Spinal cord (tissue), 10 donors: ENCODE results near the gene CACNA1E. TPM values are rescaled to one million over a fixed set of nuclear protein-coding genes. Genes with fewer than 3 reads are reported as not detected.

Experiments
- DNase-seq, 6 donors: peaks; one replicate each; pipeline versions ENCODE4 v3.0.0 to v3.0.0-alpha.2; 2013 to 2015; ENCODE audit warnings: low spot score in 6 of 6, low read depth in 4 of 6
- H3K27ac ChIP-seq: one replicate; pipeline ENCODE4 v1.5.1; 2013; ENCODE audit warnings: low read depth, low read length, control low read depth
- H3K27me3 ChIP-seq: one replicate; pipeline ENCODE4 v1.6.1; 2013; ENCODE audit warnings: low read length; ENCODE audit not compliant: control insufficient read depth, insufficient read depth
- H3K36me3 ChIP-seq: one replicate; pipeline ENCODE4 v1.6.1; 2013; ENCODE audit warnings: low read length; ENCODE audit not compliant: control insufficient read depth, insufficient read depth
- H3K4me1 ChIP-seq: one replicate; pipeline ENCODE4 v1.6.1; 2013; ENCODE audit warnings: low read length; ENCODE audit not compliant: control insufficient read depth, insufficient read depth
- H3K4me3 ChIP-seq: one replicate; pipeline ENCODE4 v1.5.1; 2013; ENCODE audit warnings: low read depth, low read length, control low read depth
- H3K9me3 ChIP-seq: one replicate; pipeline ENCODE4 v1.6.1; 2013; ENCODE audit warnings: low read length; ENCODE audit not compliant: control insufficient read depth, insufficient read depth
- WGBS: methylation state at CpG from one replicate; pipeline ENCODE4 v1.1.5; 2013; ENCODE audit warnings: missing lambda C conversion rate; ENCODE audit not compliant: insufficient coverage; 5-methylcytosine and 5-hydroxymethylcytosine counted together
- polyA plus RNA-seq, 2 donors: library from polyadenylated mRNA; unstranded; fragments of 120-200 nt; gene quantifications; one replicate each; pipeline ENCODE4 v1.2.1, GENCODE V29; 2013; ENCODE audit not compliant: insufficient read length in 2 of 2
- total RNA-seq, 2 donors: library from RNA; depleted of rRNA in 1 of 2; stranded (reverse); fragments of 120-200 nt in 1 of 2; fragments of >200 nt in 1 of 2; gene quantifications; one replicate each; pipeline versions ENCODE4 v1.2.3 to v1.2.4, GENCODE V29; 2013 to 2014
- donor health status: healthy.

CACNA1E gene
- total and polyA plus RNA-seq, 4 donors = 17.2 to 53.7 (median 37.0) TPM

DNA sequence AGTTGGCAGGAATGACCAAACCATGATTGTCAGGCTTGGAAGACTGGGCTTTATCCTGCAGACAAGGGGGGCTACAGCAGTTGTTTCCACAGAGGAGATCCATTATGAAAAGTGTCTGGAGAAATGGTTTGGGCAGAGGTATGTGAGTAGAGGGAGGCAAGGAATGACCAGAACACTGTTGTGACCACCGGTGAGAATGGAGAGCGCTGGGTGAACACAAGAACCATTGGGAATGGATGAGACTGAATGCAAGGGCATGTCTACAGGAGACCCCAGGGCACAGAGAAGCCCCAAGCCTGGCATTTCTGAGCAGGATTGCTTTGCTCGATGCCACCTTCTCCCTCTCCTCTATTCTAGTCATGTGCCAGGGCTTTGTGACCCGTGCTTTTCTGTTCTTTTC, 125.1 kb downstream of the CACNA1E start:
- peaks cover 12% of the 10 kb centered on the region for H3K4me1 ChIP-seq
- H3K27ac ChIP-seq = no peak overlapping the region
- no peaks in the 10 kb centered on the region for H3K27me3 ChIP-seq
- WGBS = 96% methylated on average over 3 of the region's 4 CpGs
- no peak for DNase-seq
- peaks cover 5% of the 10 kb centered on the region for H3K36me3 ChIP-seq
- peaks cover under 1% of the 10 kb centered on the region for H3K9me3 ChIP-seq
- H3K4me3 ChIP-seq = no peak overlapping the region

GRCh38 chr1:181608948-181609347, 125.6 kb downstream of the CACNA1E start:
- H3K4me1 ChIP-seq = peaks cover 8% of the 10 kb centered on the region
- no peaks in the 10 kb centered on the region for H3K27me3 ChIP-seq
- 60% methylated on average over 2 of the region's 4 CpGs for WGBS
- peaks cover 2% of the 10 kb centered on the region for H3K9me3 ChIP-seq
- no peak overlapping the region for H3K4me3 ChIP-seq
- no peak overlapping the region for H3K27ac ChIP-seq
- peak in 1 of 6 donors; percentile 39 for DNase-seq
- H3K36me3 ChIP-seq = peaks cover 2% of the 10 kb centered on the region

DNA sequence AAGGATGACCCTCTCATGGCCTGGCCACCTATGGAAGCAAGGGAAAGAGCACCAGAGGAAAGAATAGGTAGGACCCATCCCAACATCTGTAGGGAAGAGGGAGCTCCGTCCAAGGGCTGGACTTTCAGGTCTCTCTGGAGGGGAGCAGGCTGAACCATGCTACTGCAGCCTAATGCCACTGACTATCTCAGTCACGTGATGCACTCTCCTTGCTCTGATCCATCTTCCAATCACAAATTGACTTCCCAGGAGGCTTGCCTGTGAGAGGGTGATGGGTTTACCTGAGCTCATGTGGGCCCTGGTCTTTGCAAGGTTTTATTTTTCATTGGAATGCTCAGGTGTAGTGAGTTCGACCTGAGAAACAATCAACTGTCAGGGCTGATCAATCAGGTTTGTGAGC, 128.8 kb downstream of the CACNA1E start:
- Histone ChIP-seq H3K9me3 (peaks cover 4% of the 10 kb centered on the region), H3K4me3 (no peak overlapping the region), H3K4me1 (no peaks in the 10 kb centered on the region), H3K27me3 (no peaks in the 10 kb centered on the region), H3K27ac (no peak overlapping the region), H3K36me3 (no peaks in the 10 kb centered on the region)
- no peak for DNase-seq
- WGBS = 83% methylated on average over 1 of the region's 3 CpGs

DNA sequence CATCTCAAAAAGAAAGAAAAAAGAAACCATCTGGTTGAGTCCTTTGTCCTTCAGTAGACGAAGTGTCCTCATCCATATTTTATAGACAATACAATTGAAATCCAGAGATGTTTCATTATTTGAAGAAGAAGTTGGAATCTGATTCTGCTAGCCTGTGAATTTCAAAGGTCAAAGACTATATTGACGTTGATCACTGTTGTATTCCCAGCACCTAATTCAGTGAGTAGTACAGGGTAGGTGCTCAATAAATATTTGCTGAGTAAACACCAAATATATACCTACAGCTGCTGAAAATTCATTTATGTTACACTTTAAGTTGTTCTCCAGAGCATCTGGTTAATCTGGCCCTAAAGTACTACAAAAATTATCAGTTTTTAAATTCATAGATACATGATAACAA, 135.2 kb downstream of the CACNA1E start:
- Histone ChIP-seq H3K4me1 (no peaks in the 10 kb centered on the region), H3K4me3 (no peak overlapping the region), H3K27me3 (no peaks in the 10 kb centered on the region), H3K27ac (no peak overlapping the region), H3K9me3 (peaks cover 2% of the 10 kb centered on the region), H3K36me3 (no peaks in the 10 kb centered on the region)
- no peak for DNase-seq
- WGBS = no CpG with 5 or more reads among the region's 2 CpGs

DNA sequence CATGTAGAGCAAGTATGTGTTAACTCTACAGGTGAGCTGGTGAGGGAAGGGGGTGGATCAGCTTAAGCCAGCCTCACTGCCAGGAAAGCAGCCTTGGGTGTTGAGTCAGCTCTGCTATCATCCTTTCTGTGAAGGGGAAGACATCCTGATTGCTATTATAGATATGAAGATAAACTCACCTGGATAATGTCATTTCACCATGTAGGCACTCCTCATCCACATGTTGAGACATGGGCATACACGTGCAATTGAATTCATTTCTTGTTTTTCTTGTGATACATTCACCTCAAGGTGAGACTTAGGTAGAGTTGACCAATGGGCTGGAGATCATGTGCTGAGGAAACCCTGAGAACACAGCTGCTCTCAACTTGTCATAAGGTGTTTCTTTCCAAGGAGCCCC, 136.9 kb downstream of the CACNA1E start:
- Histone ChIP-seq H3K27ac (no peak overlapping the region), H3K36me3 (no peaks in the 10 kb centered on the region), H3K4me1 (no peaks in the 10 kb centered on the region), H3K4me3 (no peak overlapping the region), H3K9me3 (peaks cover 2% of the 10 kb centered on the region), H3K27me3 (no peaks in the 10 kb centered on the region)
- DNase-seq = no peak
- no CpG with 5 or more reads among the region's 1 CpG for WGBS

DNA sequence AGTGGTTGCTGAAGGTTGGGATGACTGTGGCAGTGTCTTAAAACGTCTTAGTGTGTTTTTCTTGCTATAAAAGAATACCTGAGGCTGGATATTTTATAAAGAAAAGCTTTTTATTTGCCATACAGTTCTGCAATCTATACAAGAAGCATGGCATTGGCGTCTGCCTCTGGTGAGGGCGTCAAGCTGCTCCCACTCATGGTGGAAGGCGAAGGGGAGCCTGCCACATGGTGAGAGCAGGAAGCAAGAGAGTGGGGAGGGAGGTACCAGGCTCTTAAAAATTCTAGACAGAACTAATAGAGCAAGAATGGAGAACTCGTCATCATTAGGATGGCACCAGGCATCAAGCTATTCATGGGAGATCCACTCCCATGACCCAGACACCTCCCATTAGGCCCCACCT, 140.5 kb downstream of the CACNA1E start:
- Histone ChIP-seq H3K9me3 (no peaks in the 10 kb centered on the region), H3K4me3 (no peak overlapping the region), H3K4me1 (no peaks in the 10 kb centered on the region), H3K27me3 (no peaks in the 10 kb centered on the region), H3K36me3 (no peaks in the 10 kb centered on the region), H3K27ac (no peak overlapping the region)
- DNase-seq = no peak
- WGBS = 86% methylated on average over 2 of the region's 5 CpGs

GRCh38 chr1:181626279-181626938, 143.1 kb downstream of the CACNA1E start:
- WGBS = 61% methylated on average over 2 of the region's 5 CpGs
- Histone ChIP-seq H3K36me3 (peaks cover 6% of the 10 kb centered on the region), H3K4me3 (no peak overlapping the region)

GRCh38 chr1:181630398-181630797, 147.1 kb downstream of the CACNA1E start:
- Histone ChIP-seq H3K36me3 (peaks cover 6% of the 10 kb centered on the region), H3K27ac (no peak overlapping the region), H3K27me3 (no peaks in the 10 kb centered on the region), H3K4me1 (no peaks in the 10 kb centered on the region), H3K4me3 (no peak overlapping the region), H3K9me3 (no peaks in the 10 kb centered on the region)
- 83% methylated on average over 2 of the region's 2 CpGs for WGBS
- DNase-seq = no peak

More at GRCh38 chr1:181626279-181626938, 143.1 kb downstream of the CACNA1E start:
- DNase-seq = no peak
- H3K9me3 ChIP-seq = no peaks in the 10 kb centered on the region
- no peak overlapping the region for H3K27ac ChIP-seq
- no peaks in the 10 kb centered on the region for H3K4me1 ChIP-seq
- no peaks in the 10 kb centered on the region for H3K27me3 ChIP-seq

DNA sequence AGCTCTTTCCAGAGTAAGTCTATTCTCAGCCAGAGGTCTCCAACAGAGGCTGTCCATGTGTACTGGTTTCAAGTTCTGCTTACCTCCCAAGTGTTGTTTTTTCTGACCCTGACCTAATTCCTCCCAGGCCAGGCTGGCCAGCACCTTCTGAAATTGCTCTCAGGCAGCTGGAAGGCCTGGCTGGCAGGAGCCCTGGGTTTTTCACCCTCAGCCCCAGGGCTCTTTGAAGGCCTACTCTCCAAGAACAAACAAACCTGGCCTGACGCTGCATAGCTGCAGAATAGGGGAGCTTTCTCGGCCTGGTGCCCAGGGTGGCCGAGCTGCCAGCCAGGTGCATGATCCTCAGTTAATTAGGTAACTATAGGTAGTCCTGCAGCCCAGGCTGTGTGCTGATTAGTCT, 147.5 kb downstream of the CACNA1E start:
- 82% methylated on average over 2 of the region's 3 CpGs for WGBS
- no peak for DNase-seq
- no peak overlapping the region for H3K27ac ChIP-seq
- H3K27me3 ChIP-seq = no peaks in the 10 kb centered on the region
- no peak overlapping the region for H3K4me3 ChIP-seq
- H3K9me3 ChIP-seq = no peaks in the 10 kb centered on the region
- H3K36me3 ChIP-seq = peaks cover 6% of the 10 kb centered on the region
- no peaks in the 10 kb centered on the region for H3K4me1 ChIP-seq

DNA sequence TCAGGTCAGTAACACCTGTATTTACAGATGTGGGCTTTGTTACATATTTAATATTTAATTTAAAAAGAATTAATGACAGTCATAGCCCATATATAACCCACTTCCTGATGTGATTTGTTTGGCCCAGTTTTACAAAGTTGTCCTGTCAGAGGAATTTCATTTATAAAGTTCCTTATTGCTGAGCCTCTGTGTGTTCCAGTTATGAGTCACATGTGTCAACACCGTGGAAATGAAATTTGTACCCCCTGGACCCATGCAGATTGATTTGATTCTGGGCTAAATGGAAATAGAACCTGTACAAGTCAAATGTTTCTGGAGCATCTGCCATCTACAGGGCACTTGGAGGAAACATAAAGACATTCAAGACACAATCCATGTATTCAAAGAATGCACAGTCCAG, 149.2 kb downstream of the CACNA1E start:
- WGBS = no CpG with 5 or more reads among the region's 1 CpG
- no peaks in the 10 kb centered on the region for H3K4me1 ChIP-seq
- no peaks in the 10 kb centered on the region for H3K9me3 ChIP-seq
- H3K4me3 ChIP-seq = no peak overlapping the region
- H3K27me3 ChIP-seq = no peaks in the 10 kb centered on the region
- H3K36me3 ChIP-seq = peaks cover 6% of the 10 kb centered on the region
- peak in 1 of 6 donors; percentile 41 for DNase-seq
- no peak overlapping the region for H3K27ac ChIP-seq
